Body of pancreas (tissue), 4 donors: ENCODE measurements around the gene LCE1D.

Experiments used
- POLR2A ChIP-seq, 3 donors: fragments of 450-650 bp; IDR thresholded peaks; one replicate each; pipeline ENCODE4 v1.6.1; 2016; ENCODE audit warnings: antibody characterized with exemption in 3 of 3, mild to moderate bottlenecking in 2 of 3
- TF ChIP-seq, protein P1 (sequence below), 7 experiments: fragments of 450-650 bp in 4 of 7; fragments of 200-600 bp in 3 of 7; sonication (generic) in 3 of 7; IDR thresholded peaks; one replicate each; pipeline ENCODE4 v1.5.1; 2016 to 2019; ENCODE audit warnings: antibody characterized with exemption in 7 of 7

DNA sequence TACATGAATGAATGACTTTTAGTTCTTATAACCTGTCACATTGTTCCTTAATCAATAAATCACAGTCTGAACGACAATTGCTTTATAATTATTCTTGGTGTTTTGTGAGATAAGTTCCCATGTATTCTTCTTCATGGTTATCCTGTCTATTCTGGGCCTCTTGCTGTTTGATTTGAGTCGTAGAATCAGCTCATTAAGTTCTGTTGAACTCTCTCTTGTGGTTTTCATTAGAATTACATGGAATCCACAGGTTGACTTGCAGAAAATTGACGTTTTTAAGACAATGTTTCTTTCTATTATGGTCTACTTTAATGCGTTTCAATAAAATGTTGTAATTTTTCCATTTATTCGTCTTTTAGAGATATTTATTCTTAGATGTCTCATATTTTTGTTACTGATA is 26.8 kb downstream of the LCE1D start:
- TF ChIP-seq, protein P1, sequence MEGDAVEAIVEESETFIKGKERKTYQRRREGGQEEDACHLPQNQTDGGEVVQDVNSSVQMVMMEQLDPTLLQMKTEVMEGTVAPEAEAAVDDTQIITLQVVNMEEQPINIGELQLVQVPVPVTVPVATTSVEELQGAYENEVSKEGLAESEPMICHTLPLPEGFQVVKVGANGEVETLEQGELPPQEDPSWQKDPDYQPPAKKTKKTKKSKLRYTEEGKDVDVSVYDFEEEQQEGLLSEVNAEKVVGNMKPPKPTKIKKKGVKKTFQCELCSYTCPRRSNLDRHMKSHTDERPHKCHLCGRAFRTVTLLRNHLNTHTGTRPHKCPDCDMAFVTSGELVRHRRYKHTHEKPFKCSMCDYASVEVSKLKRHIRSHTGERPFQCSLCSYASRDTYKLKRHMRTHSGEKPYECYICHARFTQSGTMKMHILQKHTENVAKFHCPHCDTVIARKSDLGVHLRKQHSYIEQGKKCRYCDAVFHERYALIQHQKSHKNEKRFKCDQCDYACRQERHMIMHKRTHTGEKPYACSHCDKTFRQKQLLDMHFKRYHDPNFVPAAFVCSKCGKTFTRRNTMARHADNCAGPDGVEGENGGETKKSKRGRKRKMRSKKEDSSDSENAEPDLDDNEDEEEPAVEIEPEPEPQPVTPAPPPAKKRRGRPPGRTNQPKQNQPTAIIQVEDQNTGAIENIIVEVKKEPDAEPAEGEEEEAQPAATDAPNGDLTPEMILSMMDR (IDR thresholded peaks at IDR 0.05), result no peak
- TF ChIP-seq POLR2A (IDR thresholded peaks at IDR 0.05), result no peak
